Measurements from ENCODE around the gene SBK3.

The SBK3 gene

GRCh38 chr19:55566823-55567222 is 21.5 kb upstream of the SBK3 start:
- no peak for TF ChIP-seq CTCF (IDR thresholded peaks at IDR 0.05; ENCODE audit: extremely low read depth, missing control alignments)
- DNase-seq (ENCODE audit: low spot score), result no peak

GRCh38 chr19:55563261-55563690 is 17.9 kb upstream of the SBK3 start:
- no peak for TF ChIP-seq CTCF (IDR thresholded peaks at IDR 0.05; ENCODE audit: extremely low read depth, missing control alignments)
- no peak for DNase-seq (ENCODE audit: low spot score)

GRCh38 chr19:55559684-55560083 is 14.3 kb upstream of the SBK3 start:
- no peak for DNase-seq (ENCODE audit: low spot score)
- no peak for TF ChIP-seq CTCF (IDR thresholded peaks at IDR 0.05; ENCODE audit: extremely low read depth, missing control alignments)

- DNase-seq (ENCODE audit: low spot score), result no peak
- no peak for TF ChIP-seq CTCF (IDR thresholded peaks at IDR 0.05; ENCODE audit: extremely low read depth, missing control alignments)
Measured at GRCh38 chr19:55554741-55555152, 9.4 kb upstream of the SBK3 start.

- DNase-seq (ENCODE audit: low spot score), result no peak
Measured at GRCh38 chr19:55554302-55554701, 9.0 kb upstream of the SBK3 start.

GRCh38 chr19:55553217-55554182 is 8.2 kb upstream of the SBK3 start:
- DNase-seq (ENCODE audit: low spot score), result no peak
- TF ChIP-seq CTCF (IDR thresholded peaks at IDR 0.05; ENCODE audit: extremely low read depth, missing control alignments), result no peak

More at GRCh38 chr19:55554302-55554701, 9.0 kb upstream of the SBK3 start:
- no peak for TF ChIP-seq CTCF (IDR thresholded peaks at IDR 0.05; ENCODE audit: extremely low read depth, missing control alignments)

GRCh38 chr19:55552620-55553019 is 7.3 kb upstream of the SBK3 start:
- TF ChIP-seq CTCF (IDR thresholded peaks at IDR 0.05; ENCODE audit: extremely low read depth, missing control alignments), result no peak
- no peak for DNase-seq (ENCODE audit: low spot score)
